ENCODE data around the gene CACNA2D3. TPM values are rescaled to one million over a fixed set of nuclear protein-coding genes. Genes with fewer than 3 reads are reported as not detected.

Gene CACNA2D3
- polyA plus RNA-seq, 1 donor (not counting 4 experiments of a cell fraction or from before 2014, with no cell fraction given) = 0.08 TPM

DNA sequence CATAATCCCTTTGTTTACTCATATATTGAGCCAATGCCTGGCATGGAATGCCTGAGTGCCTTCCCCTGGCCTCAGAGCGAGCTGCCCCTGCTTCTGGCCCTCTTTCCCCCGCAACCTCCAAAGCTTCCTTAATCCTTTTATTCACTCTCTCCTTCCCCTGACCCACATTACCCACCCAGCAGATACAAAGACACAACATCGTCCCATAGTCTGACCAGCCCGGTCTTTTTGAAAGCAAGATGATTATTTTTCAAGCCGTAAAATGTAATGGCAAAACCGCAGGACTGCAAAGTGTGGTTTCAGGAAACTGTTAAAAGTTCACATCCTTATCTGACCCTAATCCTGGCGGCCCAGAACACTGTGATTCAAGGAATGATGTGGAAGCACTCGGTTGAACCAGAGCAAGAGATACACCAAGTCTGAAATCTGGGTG, 883.9 kb downstream of the CACNA2D3 start:
- H3K27ac ChIP-seq (ENCODE audit: control insufficient read depth, insufficient read depth, low read length) = no peak overlapping the region
- H3K9me3 ChIP-seq (ENCODE audit: control insufficient read depth, low read depth, low read length) = no peaks in the 10 kb centered on the region
- H4K20me1 ChIP-seq (ENCODE audit: control insufficient read depth, extremely low read depth, insufficient read depth, low read length) = no peaks in the 10 kb centered on the region
- no peaks in the 10 kb centered on the region for H3K79me2 ChIP-seq (ENCODE audit: control insufficient read depth, insufficient read depth, low read length)
- no peaks in the 10 kb centered on the region for H3K36me3 ChIP-seq (ENCODE audit: control insufficient read depth in 2 of 2, extremely low read depth in 1 of 2, insufficient read depth in 2 of 2, low read length in 2 of 2)
- H3K27me3 ChIP-seq (ENCODE audit: control insufficient read depth, extremely low read depth, insufficient read depth, low read length) = no peaks in the 10 kb centered on the region
- DNase-seq (ENCODE audit: low read depth, low spot score) = no peak
- H3K4me3 ChIP-seq (ENCODE audit: control insufficient read depth in 2 of 3, extremely low read depth in 1 of 3, insufficient read depth in 2 of 3, low read depth in 1 of 3, low read length in 3 of 3) = no peak overlapping the region
- dilution Hi-C loops (cut with MboI; ENCODE audit: extremely low pct_ligation_motif_present, low sequenced_read_pairs) = no loop called here
- no peak overlapping the region for H2AFZ ChIP-seq (ENCODE audit: control insufficient read depth, low read length)
- H3K9ac ChIP-seq (ENCODE audit: control insufficient read depth, extremely low read depth, insufficient read depth, low read length) = no peak overlapping the region
- no peak overlapping the region for H3K4me2 ChIP-seq (ENCODE audit: control insufficient read depth, extremely low read depth, insufficient read depth, low read depth, low read length)
- no peaks in the 10 kb centered on the region for H3K9me1 ChIP-seq (ENCODE audit: control insufficient read depth, extremely low read depth, insufficient read depth, low read length)
- no peaks in the 10 kb centered on the region for H3K4me1 ChIP-seq (ENCODE audit: control insufficient read depth, extremely low read depth, insufficient read depth, low read length)
- FAIRE-seq = no peak
- no peak for TF ChIP-seq EZH2 (IDR thresholded peaks at IDR 0.05; ENCODE audit: low read length)
- TF ChIP-seq, protein P1, sequence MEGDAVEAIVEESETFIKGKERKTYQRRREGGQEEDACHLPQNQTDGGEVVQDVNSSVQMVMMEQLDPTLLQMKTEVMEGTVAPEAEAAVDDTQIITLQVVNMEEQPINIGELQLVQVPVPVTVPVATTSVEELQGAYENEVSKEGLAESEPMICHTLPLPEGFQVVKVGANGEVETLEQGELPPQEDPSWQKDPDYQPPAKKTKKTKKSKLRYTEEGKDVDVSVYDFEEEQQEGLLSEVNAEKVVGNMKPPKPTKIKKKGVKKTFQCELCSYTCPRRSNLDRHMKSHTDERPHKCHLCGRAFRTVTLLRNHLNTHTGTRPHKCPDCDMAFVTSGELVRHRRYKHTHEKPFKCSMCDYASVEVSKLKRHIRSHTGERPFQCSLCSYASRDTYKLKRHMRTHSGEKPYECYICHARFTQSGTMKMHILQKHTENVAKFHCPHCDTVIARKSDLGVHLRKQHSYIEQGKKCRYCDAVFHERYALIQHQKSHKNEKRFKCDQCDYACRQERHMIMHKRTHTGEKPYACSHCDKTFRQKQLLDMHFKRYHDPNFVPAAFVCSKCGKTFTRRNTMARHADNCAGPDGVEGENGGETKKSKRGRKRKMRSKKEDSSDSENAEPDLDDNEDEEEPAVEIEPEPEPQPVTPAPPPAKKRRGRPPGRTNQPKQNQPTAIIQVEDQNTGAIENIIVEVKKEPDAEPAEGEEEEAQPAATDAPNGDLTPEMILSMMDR (optimal IDR thresholded peaks at IDR 0.05 in 1 of 3, IDR thresholded peaks at IDR 0.05 in 1 of 3, conservative IDR thresholded peaks at IDR 0.05 in 1 of 3; ENCODE audit: extremely low read depth in 1 of 3, insufficient read depth in 2 of 3, low read length in 3 of 3) = no peak

DNA sequence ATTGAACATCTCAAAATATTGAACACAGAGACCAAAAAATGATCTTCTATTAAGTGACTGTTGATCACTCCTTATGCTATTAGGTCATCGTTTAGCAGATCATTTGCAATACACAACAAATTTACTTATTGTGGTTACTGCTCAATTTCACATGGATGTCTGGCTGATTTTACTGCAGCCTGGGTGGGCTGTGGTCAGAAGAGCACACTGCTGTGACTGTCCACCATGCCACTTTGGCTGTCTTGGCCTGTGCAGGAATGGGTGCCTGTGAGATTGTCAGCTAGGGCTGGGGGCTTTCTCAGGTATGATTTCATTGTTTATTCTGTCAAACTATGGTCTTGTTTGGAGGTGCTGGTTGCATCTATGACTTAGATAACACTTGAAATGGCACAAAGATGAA, 885.6 kb downstream of the CACNA2D3 start:
- dilution Hi-C loops (cut with MboI; ENCODE audit: extremely low pct_ligation_motif_present, low sequenced_read_pairs) = no loop called here
- H3K4me1 ChIP-seq (ENCODE audit: control insufficient read depth, extremely low read depth, insufficient read depth, low read length) = no peaks in the 10 kb centered on the region

More for the DNA sequence above, 885.6 kb downstream of the CACNA2D3 start:
- no peaks in the 10 kb centered on the region for H3K27me3 ChIP-seq (ENCODE audit: control insufficient read depth, extremely low read depth, insufficient read depth, low read length)
- H4K20me1 ChIP-seq (ENCODE audit: control insufficient read depth, extremely low read depth, insufficient read depth, low read length) = no peaks in the 10 kb centered on the region
- no peak overlapping the region for H3K9ac ChIP-seq (ENCODE audit: control insufficient read depth, extremely low read depth, insufficient read depth, low read length)
- FAIRE-seq (no peak), DNase-seq (ENCODE audit: low read depth, low spot score) (no peak)
- H3K9me1 ChIP-seq (ENCODE audit: control insufficient read depth, extremely low read depth, insufficient read depth, low read length) = no peaks in the 10 kb centered on the region
- H3K4me3 ChIP-seq (ENCODE audit: control insufficient read depth in 2 of 3, extremely low read depth in 1 of 3, insufficient read depth in 2 of 3, low read depth in 1 of 3, low read length in 3 of 3) = no peak overlapping the region
- no peak overlapping the region for H3K27ac ChIP-seq (ENCODE audit: control insufficient read depth, insufficient read depth, low read length)
- H3K9me3 ChIP-seq (ENCODE audit: control insufficient read depth, low read depth, low read length) = no peaks in the 10 kb centered on the region
- no peaks in the 10 kb centered on the region for H3K79me2 ChIP-seq (ENCODE audit: control insufficient read depth, insufficient read depth, low read length)
- H2AFZ ChIP-seq (ENCODE audit: control insufficient read depth, low read length) = no peak overlapping the region
- H3K36me3 ChIP-seq (ENCODE audit: control insufficient read depth in 2 of 2, extremely low read depth in 1 of 2, insufficient read depth in 2 of 2, low read length in 2 of 2) = no peaks in the 10 kb centered on the region
- H3K4me2 ChIP-seq (ENCODE audit: control insufficient read depth, extremely low read depth, insufficient read depth, low read depth, low read length) = no peak overlapping the region
- TF ChIP-seq EZH2 (IDR thresholded peaks at IDR 0.05; ENCODE audit: low read length) = no peak
- TF ChIP-seq, protein P1 (optimal IDR thresholded peaks at IDR 0.05 in 1 of 3, IDR thresholded peaks at IDR 0.05 in 1 of 3, conservative IDR thresholded peaks at IDR 0.05 in 1 of 3; ENCODE audit: extremely low read depth in 1 of 3, insufficient read depth in 2 of 3, low read length in 3 of 3) = no peak
